OCI-LY7 (cell line): ENCODE results near the gene TRMT13. TPM values are rescaled to one million over a fixed set of nuclear protein-coding genes. Genes with fewer than 3 reads are reported as not detected.

Experiments
- BruUV-seq: library from RNA; stranded (reverse); fragments of 400-500 nt; replicated peaks from 2 replicates; lab custom pipeline; 2021; lab: Mats Ljungman, UMichigan
- CTCF ChIA-PET: fragments of 300-600 bp; sonication (Branson Sonifier 250); formaldehyde crosslinking; loops from one replicate; lab custom pipeline; 2022; ENCODE audit warnings: antibody characterized with exemption; ENCODE audit not compliant: unreplicated experiment; lab: Charles Lee
- POLR2A ChIA-PET: fragments of 300-600 bp; sonication (Branson Sonifier 250); formaldehyde crosslinking; loops from one replicate; lab custom pipeline; 2022; ENCODE audit warnings: antibody characterized with exemption; lab: Charles Lee
- DNase-seq: peaks from one replicate; pipeline ENCODE4 v3.0.0-alpha.2; 2015; ENCODE audit warnings: low spot score
- H2AFZ ChIP-seq: fragments of 200-600 bp; sonication (generic), shearing (Covaris generic); 2 replicates; pipeline ENCODE4 v1.6.1; 2014; ENCODE audit warnings: mild to moderate bottlenecking, antibody characterized with exemption, low read length, moderate library complexity
- H3K27ac ChIP-seq: fragments of 200-600 bp; sonication (generic); 2 replicates; pipeline ENCODE4 v1.5.1; 2014; ENCODE audit warnings: mixed run types, low read depth, mild to moderate bottlenecking, moderate library complexity, low read length, inconsistent platforms; ENCODE audit not compliant: poor library complexity, severe bottlenecking
- H3K36me3 ChIP-seq: fragments of 200-600 bp; sonication (generic); 2 replicates; pipeline ENCODE4 v1.6.1; 2014; ENCODE audit warnings: mild to moderate bottlenecking, antibody characterized with exemption, low read length, moderate library complexity, mixed read lengths; ENCODE audit not compliant: insufficient read depth
- H3K4me1 ChIP-seq: fragments of 200-600 bp; sonication (generic); 2 replicates; pipeline ENCODE4 v1.5.1; 2014; ENCODE audit warnings: mild to moderate bottlenecking, low read length; ENCODE audit not compliant: insufficient read depth, poor library complexity, severe bottlenecking
- H3K4me2 ChIP-seq: fragments of 200-600 bp; sonication (generic); 2 replicates; pipeline ENCODE4 v1.6.1; 2014; ENCODE audit warnings: mild to moderate bottlenecking, low read length
- H3K4me3 ChIP-seq: fragments of 200-600 bp; sonication (generic); 2 replicates; pipeline ENCODE4 v1.5.1; 2014; ENCODE audit warnings: mild to moderate bottlenecking, low read depth, low read length; ENCODE audit not compliant: poor library complexity, severe bottlenecking
- H3K79me2 ChIP-seq: fragments of 200-600 bp; sonication (generic); 2 replicates; pipeline ENCODE4 v1.6.1; 2016; ENCODE audit warnings: low read depth, mild to moderate bottlenecking, low read length, moderate library complexity, mixed read lengths; ENCODE audit not compliant: insufficient read depth
- H3K9me2 ChIP-seq: fragments of 200-600 bp; sonication (generic); 2 replicates; pipeline ENCODE4 v1.6.1; 2016; ENCODE audit warnings: mild to moderate bottlenecking, low read length, mixed read lengths; ENCODE audit not compliant: insufficient read depth
- H3K9me3 ChIP-seq: fragments of 200-600 bp; sonication (generic); 2 replicates; pipeline ENCODE4 v1.6.1; 2014; ENCODE audit warnings: mild to moderate bottlenecking, mixed run types, low read length, mixed read lengths
- H4K20me1 ChIP-seq: fragments of 200-600 bp; sonication (generic); 2 replicates; pipeline ENCODE4 v1.6.1; 2014; ENCODE audit warnings: mild to moderate bottlenecking, antibody characterized with exemption, low read length, moderate library complexity, mixed read lengths; ENCODE audit not compliant: insufficient read depth
- EZH2phosphoT487 ChIP-seq: fragments of 200-600 bp; sonication (generic); IDR thresholded peaks from 2 replicates; pipeline ENCODE4 v1.6.1; 2018; ENCODE audit warnings: low read depth, borderline replicate concordance, mild to moderate bottlenecking, mixed run types, antibody characterized with exemption, low read length, moderate library complexity, mixed read lengths
- intact Hi-C: fragments of 100-400 bp; cut with micrococcal nuclease; formaldehyde crosslinking; loops from one replicate; pipeline ENCODE4 v1.10.0; 2022; ENCODE audit not compliant: unreplicated experiment
- total RNA-seq, 2 experiments: library from RNA; depleted of rRNA in 1 of 2; stranded (reverse); fragments of >200 nt in 1 of 2; shearing (Covaris generic) in 1 of 2; gene quantifications; 2 replicates each; pipeline ENCODE4 v1.2.3, GENCODE V29; 2014 to 2022
- TF ChIP-seq, protein P1 (sequence below): fragments of 200-600 bp; sonication (generic); conservative IDR thresholded peaks from 2 replicates; pipeline ENCODE4 v1.5.1; 2014; ENCODE audit warnings: mild to moderate bottlenecking, antibody characterized with exemption, low read length, moderate library complexity, mixed read lengths

TRMT13 gene
- total RNA-seq, 2 experiments from 2014 or later = 14.5 to 28.7 TPM

DNA sequence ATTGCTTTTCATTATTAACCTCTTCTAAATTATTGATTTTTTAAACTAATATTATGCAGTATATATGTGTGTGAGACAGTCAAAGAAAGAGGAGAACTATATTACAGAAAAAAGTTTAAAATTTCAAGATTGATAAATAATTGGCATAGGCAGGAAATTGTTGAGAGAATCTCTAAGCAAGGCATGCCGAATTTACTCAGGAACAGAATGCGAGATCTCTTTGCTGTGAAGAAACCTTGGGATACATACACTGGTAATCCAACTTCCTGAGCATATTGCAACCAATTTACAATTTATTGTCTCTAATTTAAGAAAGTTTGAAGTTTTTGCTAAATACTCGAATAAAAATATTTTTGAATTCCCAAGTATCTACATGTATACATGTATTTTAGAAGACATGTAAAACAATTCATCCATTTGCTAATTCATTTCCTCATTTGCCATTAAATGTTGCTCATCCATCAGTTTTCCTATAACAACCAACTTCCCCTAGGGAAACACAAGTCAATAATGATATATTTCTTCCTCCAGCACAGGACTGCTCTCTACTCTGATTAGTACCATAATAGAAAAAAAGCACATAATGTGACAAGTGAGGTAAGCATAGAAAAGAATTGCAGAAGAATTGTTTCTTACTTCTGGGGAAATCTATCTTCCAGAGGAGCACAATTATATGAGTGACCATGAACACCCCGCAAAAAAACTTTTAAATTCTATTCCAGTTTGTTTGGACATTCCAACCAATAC lies 44.5 kb downstream of the TRMT13 start:
- no peaks in the 10 kb centered on the region for H4K20me1 ChIP-seq
- no peaks in the 10 kb centered on the region for H3K79me2 ChIP-seq
- H3K27ac ChIP-seq = no peak overlapping the region
- H3K36me3 ChIP-seq = no peaks in the 10 kb centered on the region
- H3K4me1 ChIP-seq = no peaks in the 10 kb centered on the region
- H3K4me2 ChIP-seq = no peak overlapping the region
- TF ChIP-seq, protein P1, sequence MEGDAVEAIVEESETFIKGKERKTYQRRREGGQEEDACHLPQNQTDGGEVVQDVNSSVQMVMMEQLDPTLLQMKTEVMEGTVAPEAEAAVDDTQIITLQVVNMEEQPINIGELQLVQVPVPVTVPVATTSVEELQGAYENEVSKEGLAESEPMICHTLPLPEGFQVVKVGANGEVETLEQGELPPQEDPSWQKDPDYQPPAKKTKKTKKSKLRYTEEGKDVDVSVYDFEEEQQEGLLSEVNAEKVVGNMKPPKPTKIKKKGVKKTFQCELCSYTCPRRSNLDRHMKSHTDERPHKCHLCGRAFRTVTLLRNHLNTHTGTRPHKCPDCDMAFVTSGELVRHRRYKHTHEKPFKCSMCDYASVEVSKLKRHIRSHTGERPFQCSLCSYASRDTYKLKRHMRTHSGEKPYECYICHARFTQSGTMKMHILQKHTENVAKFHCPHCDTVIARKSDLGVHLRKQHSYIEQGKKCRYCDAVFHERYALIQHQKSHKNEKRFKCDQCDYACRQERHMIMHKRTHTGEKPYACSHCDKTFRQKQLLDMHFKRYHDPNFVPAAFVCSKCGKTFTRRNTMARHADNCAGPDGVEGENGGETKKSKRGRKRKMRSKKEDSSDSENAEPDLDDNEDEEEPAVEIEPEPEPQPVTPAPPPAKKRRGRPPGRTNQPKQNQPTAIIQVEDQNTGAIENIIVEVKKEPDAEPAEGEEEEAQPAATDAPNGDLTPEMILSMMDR = no peak
- TF ChIP-seq EZH2phosphoT487 = no peak
- ChIA-PET CTCF (no interaction called here), POLR2A (interaction anchor here (0.6 to 1.2 kb wide), 2 partner anchors 9 to 174 kb away, joined by 3 to 4 read pairs; no protein-coding TSS in a partner anchor)
- no peak for DNase-seq
- no peak overlapping the region for H3K4me3 ChIP-seq
- intact Hi-C loops = no loop called here
- H2AFZ ChIP-seq = no peak overlapping the region
- no peaks in the 10 kb centered on the region for H3K9me2 ChIP-seq
- no peaks in the 10 kb centered on the region for H3K9me3 ChIP-seq
- no TSS peak for BruUV-seq

DNA sequence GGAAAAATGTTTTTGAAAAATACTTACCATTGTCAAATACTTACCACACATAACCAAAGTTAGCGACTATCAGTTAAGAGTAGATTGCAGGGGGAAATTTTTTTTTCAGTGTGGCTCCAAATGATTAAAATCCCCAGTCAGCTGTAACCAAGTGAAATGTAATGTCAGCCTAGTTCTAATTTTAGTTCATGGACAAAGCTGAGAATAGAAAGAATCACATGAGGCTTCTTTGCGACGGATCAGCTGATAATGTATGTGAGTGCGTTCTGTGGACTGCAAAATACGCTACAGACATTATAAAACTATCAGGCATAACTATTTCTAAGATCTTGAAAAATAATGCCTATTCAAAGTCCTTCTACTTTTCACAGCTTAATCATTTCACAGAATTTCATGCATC lies 45.1 kb downstream of the TRMT13 start, which contains the start of gene LRRC39:
Gene LRRC39 (minus strand): TSS at position 166 of the 400 bp plus-strand sequence. CDS start 9,740 bp downstream, outside the sequence.
- Histone ChIP-seq H3K36me3 (no peaks in the 10 kb centered on the region), H4K20me1 (no peaks in the 10 kb centered on the region), H3K4me2 (no peak within 1 kb of the TSS), H3K4me3 (no peak within 1 kb of the TSS), H3K9me3 (no peaks in the 10 kb centered on the region), H3K79me2 (no peaks in the 10 kb centered on the region), H3K4me1 (no peaks in the 10 kb centered on the region), H3K9me2 (no peaks in the 10 kb centered on the region), H3K27ac (no peak within 1 kb of the TSS), H2AFZ (no peak within 1 kb of the TSS)
- BruUV-seq = no TSS peak
- ChIA-PET POLR2A (no interaction called here), CTCF (no interaction called here)
- no peak for DNase-seq
- TF ChIP-seq, protein P1 = no peak
- no peak for TF ChIP-seq EZH2phosphoT487
- intact Hi-C loops = no loop called here

DNA sequence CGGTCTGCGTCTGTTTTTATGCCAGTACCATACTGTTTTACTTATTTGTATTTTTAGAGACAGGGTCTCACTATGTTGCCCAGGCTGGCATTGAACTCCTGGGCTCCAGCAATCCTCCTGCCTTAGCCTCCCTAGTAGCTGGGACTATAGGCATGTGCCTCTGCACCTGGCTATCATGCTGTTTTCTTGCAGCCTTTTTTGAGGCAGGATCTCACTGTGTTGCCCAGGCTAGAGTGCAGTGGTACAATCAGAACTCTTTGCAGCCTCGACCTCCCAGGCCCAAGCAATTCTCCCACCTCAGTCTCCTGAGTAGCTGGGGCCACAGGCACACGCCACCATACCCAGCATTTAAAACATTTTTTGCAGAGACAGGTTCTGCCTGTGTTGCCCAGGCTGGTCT lies 50.4 kb downstream of the TRMT13 start:
- H3K79me2 ChIP-seq = no peaks in the 10 kb centered on the region
- TF ChIP-seq, protein P1 = no peak
- no peak for TF ChIP-seq EZH2phosphoT487
- H3K9me2 ChIP-seq = no peaks in the 10 kb centered on the region
- intact Hi-C loops = no loop called here
- peaks cover 11% of the 10 kb centered on the region for H3K4me1 ChIP-seq
- no peak overlapping the region for H3K4me2 ChIP-seq
- no peak overlapping the region for H3K4me3 ChIP-seq
- no peak overlapping the region for H3K27ac ChIP-seq
- no peaks in the 10 kb centered on the region for H3K9me3 ChIP-seq
- ChIA-PET POLR2A (interaction anchor here (0.7 kb wide), 1 partner anchor 236 kb away, joined by 3 read pairs; no protein-coding TSS in a partner anchor), CTCF (interaction anchor here (1.1 kb wide), 1 partner anchor 8 kb away, joined by 3 read pairs; no protein-coding TSS in a partner anchor)
- H4K20me1 ChIP-seq = no peaks in the 10 kb centered on the region
- H2AFZ ChIP-seq = no peak overlapping the region
- no peak for DNase-seq
- no peaks in the 10 kb centered on the region for H3K36me3 ChIP-seq
- BruUV-seq = no TSS peak
